ENCODE measurements around the gene HGS. TPM values are rescaled to one million over a fixed set of nuclear protein-coding genes. Genes with fewer than 3 reads are reported as not detected.

Gene HGS
- total and polyA plus RNA-seq, 2 of the 8 experiments (the other 6 are each of a cell fraction or from before 2014, with no cell fraction given), result 80.8 to 99.7 TPM

- 95% methylated on average over 17 of the region's 18 CpGs; no CpG with 5 or more reads in 1 of the 2 experiments for WGBS, 2 experiments (ENCODE audit: extremely low coverage in 1 of 2, insufficient coverage in 1 of 2, insufficient read length in 1 of 2, insufficient replicate concordance in 2 of 2, low coverage in 1 of 2, low lambda C conversion rate in 2 of 2, missing lambda C conversion rate in 1 of 2)
- ChIA-PET CTCF (ENCODE audit: partially characterized antibody) (interaction anchor here (1.1 to 1.6 kb wide), 2 partner anchors 23 to 34 kb away, joined by 3 to 6 read pairs; no protein-coding TSS in a partner anchor), POLR2A (ENCODE audit: partially characterized antibody) (interaction anchor here (0.8 to 28.4 kb wide), 9 partner anchors 12 to 220 kb away, joined by 3 to 436 read pairs (median 4); partner anchors contain the start of genes ARL16, HGS, MRPL12 and PDE6G)
- H3K4me1 ChIP-seq (replicated peaks in 1 of 4; ENCODE audit: control insufficient read depth in 3 of 4, insufficient read depth in 4 of 4, low read length in 3 of 4), result peaks cover 0 to 2% (median 2%) of the 10 kb centered on the region in 4 experiments; a peak in 4 of 7 replicates
- H3K27me3 ChIP-seq (replicated peaks in 1 of 4; ENCODE audit: control insufficient read depth in 3 of 4, extremely low read depth in 1 of 4, insufficient read depth in 3 of 4, low read length in 3 of 4), result no peaks in the 10 kb centered on the region
- H3K4me2 ChIP-seq (ENCODE audit: insufficient read depth in 1 of 2, low read depth in 2 of 2, low read length in 2 of 2), result no peak overlapping the region
- H4K5ac ChIP-seq (ENCODE audit: insufficient read length, low read depth, low read length), result no peak overlapping the region
- no peak overlapping the region for H4K8ac ChIP-seq (ENCODE audit: extremely low read depth, insufficient read depth, low read length)
- peaks cover 26 to 58% (median 51%) of the 10 kb centered on the region in 4 experiments for H3K36me3 ChIP-seq (ENCODE audit: control insufficient read depth in 2 of 4, insufficient read depth in 4 of 4, low read length in 3 of 4)
- TF ChIP-seq PHF8 (conservative IDR thresholded peaks at IDR 0.05; ENCODE audit: low read depth, low read length), result no peak
- no peak for TF ChIP-seq EZH2 (IDR thresholded peaks at IDR 0.05; ENCODE audit: low read depth, low read length, severe bottlenecking)
- H2BK5ac ChIP-seq (ENCODE audit: low read depth, low read length), result no peak overlapping the region
- no peak overlapping the region for H3K23ac ChIP-seq (ENCODE audit: insufficient read length)
- no peaks in the 10 kb centered on the region for H3K9me3 ChIP-seq (ENCODE audit: insufficient read depth in 2 of 2, low read depth in 1 of 2, low read length in 1 of 2)
- H3K18ac ChIP-seq (ENCODE audit: extremely low read depth, low read length), result no peak overlapping the region
- H3K14ac ChIP-seq (ENCODE audit: insufficient read length), result no peak overlapping the region
- H2BK15ac ChIP-seq (ENCODE audit: low read length), result no peak overlapping the region
- H4K91ac ChIP-seq (replicated peaks; ENCODE audit: insufficient read length, low read length), result no peak overlapping the region
- H3K79me2 ChIP-seq (ENCODE audit: control insufficient read depth in 1 of 2, insufficient read depth in 2 of 2, low read length in 2 of 2), result peaks cover 0 to 20% of the 10 kb centered on the region in 2 experiments; a peak in 2 of 4 replicates
- H3K23me2 ChIP-seq (ENCODE audit: low read depth, low read length), result no peaks in the 10 kb centered on the region
- no peak overlapping the region for H3K9ac ChIP-seq (replicated peaks in 1 of 4; ENCODE audit: extremely low read depth in 1 of 4, low read depth in 3 of 4, low read length in 3 of 4)
- no peak overlapping the region for H2BK12ac ChIP-seq (ENCODE audit: low read depth, low read length)
- H4K20me1 ChIP-seq (replicated peaks in 1 of 2; ENCODE audit: control insufficient read depth in 1 of 2, insufficient read depth in 2 of 2, low read length in 2 of 2), result peaks cover 13 to 24% of the 10 kb centered on the region in 2 experiments
- H2BK20ac ChIP-seq (ENCODE audit: low read length), result no peak overlapping the region
- peaks cover 2% of the 10 kb centered on the region; the same call in 1 of the 2 replicates for H3K79me1 ChIP-seq (ENCODE audit: low read depth, low read length)
- FAIRE-seq, result no peak
- no peak overlapping the region for H2AFZ ChIP-seq (ENCODE audit: low read length)
- no peak overlapping the region for H2BK120ac ChIP-seq (replicated peaks; ENCODE audit: low read depth, low read length)
- H3K27ac ChIP-seq (ENCODE audit: low read depth, low read length), result no peak overlapping the region
- no peak for DNase-seq (ENCODE audit: low read depth in 1 of 2, low spot score in 2 of 2)
- no peak overlapping the region for H3K4ac ChIP-seq (replicated peaks; ENCODE audit: insufficient read length, low read depth, low read length)
- no peak overlapping the region for H3K56ac ChIP-seq (replicated peaks; ENCODE audit: insufficient read length, low read depth, low read length)
- no peak overlapping the region for H3K4me3 ChIP-seq (ENCODE audit: extremely low read depth in 1 of 4, insufficient read depth in 2 of 4, low read depth in 3 of 4, low read length in 4 of 4)
- no peak overlapping the region for H2AK5ac ChIP-seq (ENCODE audit: low read depth, low read length)
Measured at GRCh38 chr17:81672504-81672903, 11.3 kb upstream of the HGS start.

Measured in H1 (cell line).